Measurements from ENCODE around the gene WNT7A. TPM values are rescaled to one million over a fixed set of nuclear protein-coding genes. Genes with fewer than 3 reads are reported as not detected.

WNT7A gene
- total and polyA plus RNA-seq, 2 donors (not counting 3 experiments of a cell fraction or from before 2014, with no cell fraction given) = not detected

GRCh38 chr3:13883681-13884080 is 3.8 kb upstream of the WNT7A start:
- Histone ChIP-seq H3K4me2 (ENCODE audit: insufficient read depth, low read length) (no peak overlapping the region), H3K9me3 (replicated peaks; ENCODE audit: control insufficient read depth, insufficient read depth, low read length) (no peaks in the 10 kb centered on the region), H3K4me3 (replicated peaks in 1 of 3; ENCODE audit: insufficient read depth in 1 of 3, low read depth in 1 of 3, low read length in 3 of 3) (no peak overlapping the region), H3K27me3 (ENCODE audit: control insufficient read depth in 2 of 2, insufficient read depth in 2 of 2, low read length in 2 of 2) (peaks cover 25 to 29% of the 10 kb centered on the region in 2 experiments), H4K20me1 (replicated peaks; ENCODE audit: control insufficient read depth, extremely low read depth, insufficient read depth, low read length) (no peaks in the 10 kb centered on the region), H3K9me1 (replicated peaks; ENCODE audit: control insufficient read depth, extremely low read depth, insufficient read depth, low read length) (no peaks in the 10 kb centered on the region), H2AFZ (ENCODE audit: low read depth, low read length) (no peak overlapping the region), H3K4me1 (ENCODE audit: control insufficient read depth, extremely low read depth, insufficient read depth, low read length) (no peaks in the 10 kb centered on the region), H3K79me2 (ENCODE audit: control insufficient read depth, insufficient read depth, low read length) (no peaks in the 10 kb centered on the region), H3K27ac (ENCODE audit: insufficient read depth, low read depth, low read length) (no peak overlapping the region), H3K9ac (replicated peaks; ENCODE audit: extremely low read depth, insufficient read depth, low read length) (no peak overlapping the region), H3K36me3 (ENCODE audit: control insufficient read depth in 2 of 2, extremely low read depth in 1 of 2, insufficient read depth in 2 of 2, low read length in 2 of 2) (no peaks in the 10 kb centered on the region)
- POLR2A ChIA-PET = no interaction called here
- DNase-seq (ENCODE audit: low read depth, low spot score) (no peak), FAIRE-seq (no peak)
- no TSS peak for BruUV-seq (replicated peaks)
- no peak for TF ChIP-seq POLR2AphosphoS5 (IDR thresholded peaks at IDR 0.05; ENCODE audit: insufficient read depth, low read depth, low read length)
- TF ChIP-seq POLR2A (IDR thresholded peaks at IDR 0.05; ENCODE audit: low read depth, low read length) = no peak
- no peak for TF ChIP-seq FOS (IDR thresholded peaks at IDR 0.05; ENCODE audit: borderline replicate concordance, insufficient read depth, low read length)
- no peak for TF ChIP-seq MAX (IDR thresholded peaks at IDR 0.05; ENCODE audit: insufficient read depth, insufficient read length)
- no peak for TF ChIP-seq MYC (IDR thresholded peaks at IDR 0.05; ENCODE audit: low read depth, low read length)
- no peak for TF ChIP-seq JUN (IDR thresholded peaks at IDR 0.05; ENCODE audit: borderline replicate concordance, insufficient read depth, insufficient read length, low read depth)
- TF ChIP-seq EZH2 (IDR thresholded peaks at IDR 0.05; ENCODE audit: borderline replicate concordance, low read depth, low read length, severe bottlenecking) = no peak
- no peak for TF ChIP-seq CTCF (IDR thresholded peaks at IDR 0.05; ENCODE audit: extremely low read depth in 1 of 2, insufficient read depth in 1 of 2, low read depth in 1 of 2, low read length in 2 of 2)
- TF ChIP-seq GATA2 (IDR thresholded peaks at IDR 0.05; ENCODE audit: insufficient read depth, insufficient read length, low read depth, low read length) = no peak
- intact Hi-C loops (cut with micrococcal nuclease) = loop anchor here (10.0 kb wide), 1 partner anchor 399 kb away; the partner anchor contains the start of gene HDAC11
- dilution Hi-C loops (cut with MboI; ENCODE audit: extremely low pct_ligation_motif_present, low sequenced_read_pairs) = no loop called here
- CTCF ChIA-PET = interaction anchor here (0.8 to 1.6 kb wide), 4 partner anchors 13 to 229 kb away, joined by 4 to 11 read pairs (median 5); no protein-coding TSS in a partner anchor
